ENCODE data around the gene ZNF536. TPM values are rescaled to one million over a fixed set of nuclear protein-coding genes. Genes with fewer than 3 reads are reported as not detected.
"Not testable (repeated sequence)": the region's sequence is repeated elsewhere in the genome, so short reads cannot be mapped to it uniquely, and the experiment has no call there.

ZNF536 gene
- total RNA-seq, 2 donors from 2014 or later, result not detected

GRCh38 chr19:30442674-30443073 is 70.5 kb downstream of the ZNF536 start:
- Mint-ChIP-seq H3K27ac (no peak overlapping the region), H3K36me3 (no peaks in the 10 kb centered on the region), H3K9me3 (no peaks in the 10 kb centered on the region)
- no peak for ATAC-seq
- no peak for DNase-seq (ENCODE audit: low spot score in 2 of 2)

GRCh38 chr19:30443531-30444252 is 71.5 kb downstream of the ZNF536 start:
- Mint-ChIP-seq H3K27ac (no peak overlapping the region), H3K9me3 (no peaks in the 10 kb centered on the region), H3K36me3 (no peaks in the 10 kb centered on the region)
- ATAC-seq (no peak), DNase-seq (ENCODE audit: low spot score in 2 of 2) (no peak)

- ATAC-seq (no peak), DNase-seq (ENCODE audit: low spot score in 2 of 2) (no peak)
- Mint-ChIP-seq H3K36me3 (no peaks in the 10 kb centered on the region), H3K9me3 (no peaks in the 10 kb centered on the region), H3K27ac (no peak overlapping the region)
Observed at GRCh38 chr19:30444253-30444671, 72.1 kb downstream of the ZNF536 start.

GRCh38 chr19:30444686-30445232 is 72.6 kb downstream of the ZNF536 start:
- DNase-seq (ENCODE audit: low spot score in 2 of 2) (no peak), ATAC-seq (no peak)
- Mint-ChIP-seq H3K36me3 (no peaks in the 10 kb centered on the region), H3K27ac (no peak overlapping the region), H3K9me3 (no peaks in the 10 kb centered on the region)

GRCh38 chr19:30445385-30445784 is 73.2 kb downstream of the ZNF536 start:
- Mint-ChIP-seq H3K27ac (no peak overlapping the region), H3K9me3 (no peaks in the 10 kb centered on the region), H3K36me3 (no peaks in the 10 kb centered on the region)
- no peak for ATAC-seq
- no peak for DNase-seq (ENCODE audit: low spot score in 2 of 2)

- DNase-seq (ENCODE audit: low spot score in 2 of 2); H3K9me3 Mint-ChIP-seq; ATAC-seq; H3K27ac Mint-ChIP-seq; H3K36me3 Mint-ChIP-seq: not testable (repeated sequence)
Observed at GRCh38 chr19:30446120-30446519, 73.9 kb downstream of the ZNF536 start.

- no peaks in the 10 kb centered on the region for H3K36me3 Mint-ChIP-seq
- no peak for ATAC-seq
- DNase-seq (ENCODE audit: low spot score in 2 of 2), result no peak
- H3K27ac Mint-ChIP-seq, result no peak overlapping the region
- no peaks in the 10 kb centered on the region for H3K9me3 Mint-ChIP-seq
Observed at GRCh38 chr19:30446850-30447552, 74.8 kb downstream of the ZNF536 start.

GRCh38 chr19:30447553-30447870 is 75.3 kb downstream of the ZNF536 start:
- no peak overlapping the region for H3K27ac Mint-ChIP-seq
- H3K36me3 Mint-ChIP-seq, result no peaks in the 10 kb centered on the region
- no peaks in the 10 kb centered on the region for H3K9me3 Mint-ChIP-seq
- no peak for ATAC-seq
- no peak for DNase-seq (ENCODE audit: low spot score in 2 of 2)

- Mint-ChIP-seq H3K36me3 (no peaks in the 10 kb centered on the region), H3K27ac (no peak overlapping the region), H3K9me3 (no peaks in the 10 kb centered on the region)
- no peak for DNase-seq (ENCODE audit: low spot score in 2 of 2)
- ATAC-seq, result no peak
Observed at GRCh38 chr19:30448386-30449077, 76.3 kb downstream of the ZNF536 start.

- H3K36me3 Mint-ChIP-seq, result no peaks in the 10 kb centered on the region
- DNase-seq (ENCODE audit: low spot score in 2 of 2) (no peak), ATAC-seq (no peak)
- H3K9me3 Mint-ChIP-seq, result no peaks in the 10 kb centered on the region
- no peak overlapping the region for H3K27ac Mint-ChIP-seq
Observed at GRCh38 chr19:30449078-30449590, 77.0 kb downstream of the ZNF536 start.

GRCh38 chr19:30449673-30450072 is 77.5 kb downstream of the ZNF536 start:
- ATAC-seq (no peak), DNase-seq (ENCODE audit: low spot score in 2 of 2) (no peak)
- Mint-ChIP-seq H3K9me3 (no peaks in the 10 kb centered on the region), H3K36me3 (no peaks in the 10 kb centered on the region), H3K27ac (no peak overlapping the region)

GRCh38 chr19:30450100-30450499 is 77.9 kb downstream of the ZNF536 start:
- H3K36me3 Mint-ChIP-seq, result no peaks in the 10 kb centered on the region
- ATAC-seq (no peak), DNase-seq (ENCODE audit: low spot score in 2 of 2) (no peak)
- H3K27ac Mint-ChIP-seq, result no peak overlapping the region
- H3K9me3 Mint-ChIP-seq, result no peaks in the 10 kb centered on the region

GRCh38 chr19:30450835-30451321 is 78.7 kb downstream of the ZNF536 start:
- no peaks in the 10 kb centered on the region for H3K9me3 Mint-ChIP-seq
- no peak overlapping the region for H3K27ac Mint-ChIP-seq
- no peak for ATAC-seq
- no peaks in the 10 kb centered on the region for H3K36me3 Mint-ChIP-seq
- DNase-seq (ENCODE audit: low spot score in 2 of 2), result no peak

- H3K9me3 Mint-ChIP-seq, result no peaks in the 10 kb centered on the region
- no peak overlapping the region for H3K27ac Mint-ChIP-seq
- DNase-seq (ENCODE audit: low spot score in 2 of 2) (no peak), ATAC-seq (no peak)
- H3K36me3 Mint-ChIP-seq, result no peaks in the 10 kb centered on the region
Observed at GRCh38 chr19:30452931-30453330, 80.7 kb downstream of the ZNF536 start.

- no peak for DNase-seq (ENCODE audit: low spot score in 2 of 2)
- Mint-ChIP-seq H3K36me3 (no peaks in the 10 kb centered on the region), H3K27ac (no peak overlapping the region), H3K9me3 (no peaks in the 10 kb centered on the region)
- no peak for ATAC-seq
Observed at GRCh38 chr19:30453743-30454142, 81.6 kb downstream of the ZNF536 start.

- Mint-ChIP-seq H3K27ac (no peak overlapping the region), H3K36me3 (no peaks in the 10 kb centered on the region), H3K9me3 (no peaks in the 10 kb centered on the region)
- no peak for ATAC-seq
- DNase-seq (ENCODE audit: low spot score in 2 of 2), result no peak
Observed at GRCh38 chr19:30455881-30456280, 83.7 kb downstream of the ZNF536 start.

GRCh38 chr19:30457484-30457883 is 85.3 kb downstream of the ZNF536 start:
- Mint-ChIP-seq H3K36me3 (no peaks in the 10 kb centered on the region), H3K9me3 (no peaks in the 10 kb centered on the region), H3K27ac (no peak overlapping the region)
- no peak for DNase-seq (ENCODE audit: low spot score in 2 of 2)
- ATAC-seq, result no peak
